Activated T-cell treated with anti-CD3 and anti-CD28 coated beads, Interleukin-2, amount 50 U/mL, for 24 hours (primary cell): ENCODE data around the gene AGMAT.
A peak's percentile ranks its signal among the peaks of the same experiment; 100 is the strongest.

ENCODE experiments used
- DNase-seq: peaks from one replicate; pipeline ENCODE4 v3.0.0-alpha.2; 2020
- H3K27ac Mint-ChIP-seq: 2 replicates; pipeline ENCODE4 v1.8.0; 2020; ENCODE audit warnings: mild to moderate bottlenecking, mixed read lengths
- H3K27me3 Mint-ChIP-seq: 2 replicates; pipeline ENCODE4 v1.8.0; 2020; ENCODE audit warnings: mixed read lengths
- H3K36me3 Mint-ChIP-seq: 2 replicates; pipeline ENCODE4 v1.8.0; 2020; ENCODE audit warnings: low read depth, mixed read lengths
- H3K4me1 Mint-ChIP-seq: 2 replicates; pipeline ENCODE4 v1.8.0; 2020; ENCODE audit warnings: low read depth, mixed read lengths
- H3K4me3 Mint-ChIP-seq: 2 replicates; pipeline ENCODE4 v1.8.0; 2020; ENCODE audit warnings: mild to moderate bottlenecking, moderate library complexity, mixed read lengths
- H3K9me3 Mint-ChIP-seq: 2 replicates; pipeline ENCODE4 v1.8.0; 2020; ENCODE audit warnings: mixed read lengths

The AGMAT gene, protein sequence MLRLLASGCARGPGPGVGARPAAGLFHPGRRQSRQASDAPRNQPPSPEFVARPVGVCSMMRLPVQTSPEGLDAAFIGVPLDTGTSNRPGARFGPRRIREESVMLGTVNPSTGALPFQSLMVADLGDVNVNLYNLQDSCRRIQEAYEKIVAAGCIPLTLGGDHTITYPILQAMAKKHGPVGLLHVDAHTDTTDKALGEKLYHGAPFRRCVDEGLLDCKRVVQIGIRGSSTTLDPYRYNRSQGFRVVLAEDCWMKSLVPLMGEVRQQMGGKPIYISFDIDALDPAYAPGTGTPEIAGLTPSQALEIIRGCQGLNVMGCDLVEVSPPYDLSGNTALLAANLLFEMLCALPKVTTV

DNA sequence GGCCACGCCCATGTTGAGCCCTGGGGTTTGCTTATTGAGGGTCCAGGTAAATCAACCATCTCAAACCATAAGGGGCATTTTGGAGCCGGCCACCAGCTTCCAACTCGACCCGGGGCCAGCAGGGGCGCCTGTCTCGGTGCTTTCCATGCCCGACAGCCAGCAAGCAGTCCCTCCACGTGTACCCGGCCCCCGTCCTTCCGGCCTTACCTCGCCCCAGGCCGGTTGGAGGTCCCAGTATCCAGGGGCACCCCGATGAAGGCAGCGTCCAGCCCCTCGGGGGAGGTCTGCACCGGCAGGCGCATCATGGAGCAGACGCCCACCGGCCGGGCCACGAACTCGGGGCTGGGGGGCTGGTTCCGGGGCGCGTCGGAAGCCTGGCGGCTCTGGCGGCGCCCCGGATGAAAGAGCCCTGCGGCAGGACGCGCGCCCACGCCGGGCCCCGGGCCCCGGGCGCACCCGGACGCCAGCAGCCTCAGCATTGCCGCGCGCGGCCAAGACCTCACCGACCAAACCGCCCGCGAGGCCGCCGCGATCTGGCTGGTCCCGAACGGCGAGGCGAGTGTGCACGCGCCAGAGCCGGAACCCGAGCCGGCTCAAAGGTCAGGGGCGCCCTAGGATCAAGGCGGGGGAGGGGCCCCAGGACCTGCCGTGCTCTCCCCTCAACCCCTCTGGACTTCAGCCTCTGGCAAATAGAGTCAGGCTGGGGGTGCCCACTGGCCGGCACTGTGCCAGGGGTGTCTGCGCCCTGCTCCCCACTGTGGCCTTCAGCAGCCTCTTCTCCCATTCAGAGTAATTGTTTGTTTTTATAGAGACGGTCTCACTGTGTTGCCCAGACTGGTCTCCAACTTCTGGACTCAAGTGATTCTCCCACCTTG, at the start of gene AGMAT:
TSS of gene AGMAT (minus strand) at position 563 of the 875 bp plus-strand sequence. CDS start at position 479, 84 bp downstream.
- H3K9me3 Mint-ChIP-seq, result peaks cover 4% of the 10 kb centered on the region
- H3K4me3 Mint-ChIP-seq, result peak within 1 kb of the TSS; percentile 84
- no peaks in the 10 kb centered on the region for H3K27me3 Mint-ChIP-seq
- peaks cover 29% of the 10 kb centered on the region for H3K4me1 Mint-ChIP-seq
- DNase-seq, result peak; percentile 87
- H3K36me3 Mint-ChIP-seq, result peaks cover 54% of the 10 kb centered on the region
- H3K27ac Mint-ChIP-seq, result peak within 1 kb of the TSS; percentile 90

DNA sequence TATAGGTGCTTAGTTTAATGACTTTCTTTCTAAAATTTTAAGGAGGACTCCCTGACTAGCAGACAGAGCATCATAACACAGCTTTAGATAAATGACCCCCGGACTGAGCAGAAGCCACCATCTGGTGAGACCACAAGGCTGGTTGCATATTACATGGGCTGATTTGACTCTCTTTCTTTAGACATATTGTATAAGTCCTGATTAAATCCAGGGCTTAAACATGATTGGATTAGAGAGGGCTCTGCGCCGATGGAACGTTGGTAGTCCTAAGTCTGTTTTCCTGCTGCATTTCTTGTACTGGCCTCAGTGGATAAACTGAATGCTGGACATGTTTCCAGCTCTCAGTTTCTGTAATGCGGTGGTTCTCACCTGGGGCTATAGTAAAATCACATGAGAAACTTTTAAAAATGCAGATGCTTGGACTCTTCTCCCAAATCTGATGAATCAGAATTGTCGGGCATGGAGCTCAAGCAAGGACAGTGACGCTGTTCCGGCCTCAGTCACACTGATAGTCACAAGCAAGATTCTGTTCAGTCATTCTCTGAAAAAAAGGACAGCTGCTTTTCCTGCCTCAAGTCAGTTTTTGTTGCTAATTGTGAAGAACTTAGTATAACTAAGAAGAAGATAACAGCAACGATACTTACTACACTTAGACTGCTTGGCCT, 49.0 kb upstream of the AGMAT start:
- Mint-ChIP-seq H3K36me3 (peaks cover 95% of the 10 kb centered on the region), H3K27ac (no peak overlapping the region), H3K27me3 (no peaks in the 10 kb centered on the region), H3K4me1 (peaks cover 9% of the 10 kb centered on the region), H3K9me3 (no peaks in the 10 kb centered on the region), H3K4me3 (no peak overlapping the region)
- no peak for DNase-seq

DNA sequence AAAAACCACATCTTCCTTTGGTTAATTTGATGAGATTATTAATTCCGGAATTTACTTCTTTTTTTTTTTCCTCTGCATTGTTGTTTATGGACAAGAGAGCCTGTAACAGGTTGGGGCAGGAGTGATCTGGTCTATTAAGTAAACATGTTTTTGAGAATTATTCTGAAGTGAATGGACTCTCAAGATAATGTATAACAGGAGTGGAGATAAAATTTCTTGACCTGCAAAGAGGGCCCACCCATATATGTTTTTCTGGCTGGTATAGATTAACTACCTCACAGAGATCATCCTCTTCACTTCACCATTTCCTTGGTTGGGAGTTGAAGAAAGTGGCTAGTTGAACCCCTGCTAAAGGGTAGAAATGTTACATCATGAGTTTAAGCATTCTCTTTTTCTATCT, 43.2 kb upstream of the AGMAT start:
- peaks cover 84% of the 10 kb centered on the region for H3K36me3 Mint-ChIP-seq
- H3K4me1 Mint-ChIP-seq, result peaks cover 51% of the 10 kb centered on the region
- no peak for DNase-seq
- H3K4me3 Mint-ChIP-seq, result no peak overlapping the region
- H3K9me3 Mint-ChIP-seq, result no peaks in the 10 kb centered on the region
- H3K27me3 Mint-ChIP-seq, result no peaks in the 10 kb centered on the region
- H3K27ac Mint-ChIP-seq, result peak overlapping the region; percentile 80

DNA sequence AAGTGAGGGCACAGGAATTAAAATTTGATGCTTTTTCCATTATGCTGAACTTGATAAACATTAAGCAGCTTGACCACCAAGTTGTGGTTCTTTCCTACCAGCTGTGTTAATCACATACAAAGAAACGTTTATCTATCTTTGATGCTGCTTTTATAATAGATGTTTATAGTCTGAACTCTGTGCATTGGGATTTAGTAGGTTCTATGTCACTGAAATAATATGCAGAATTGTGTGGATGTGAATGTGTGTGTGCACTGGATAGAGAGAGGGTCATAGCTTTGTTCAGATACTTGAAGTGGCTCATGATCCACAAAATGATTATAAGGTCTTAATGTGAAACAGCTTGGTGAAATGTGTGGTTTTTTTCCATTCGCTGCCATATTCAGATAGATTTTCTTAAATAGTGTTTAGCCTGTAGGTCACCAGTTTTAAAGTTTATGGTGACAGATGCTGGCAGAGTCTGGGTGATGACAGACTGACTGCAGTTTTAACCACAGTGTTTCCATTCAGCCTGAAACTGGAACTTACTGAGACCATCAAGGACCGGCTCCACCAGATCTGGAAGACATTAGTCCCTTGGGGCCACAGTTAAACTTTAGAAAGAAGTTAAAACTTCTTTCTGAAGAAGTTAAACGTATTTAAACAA, 42.6 kb upstream of the AGMAT start:
- H3K9me3 Mint-ChIP-seq, result no peaks in the 10 kb centered on the region
- peak overlapping the region; percentile 80 for H3K27ac Mint-ChIP-seq
- H3K36me3 Mint-ChIP-seq, result peaks cover 85% of the 10 kb centered on the region
- H3K4me1 Mint-ChIP-seq, result peaks cover 57% of the 10 kb centered on the region
- no peaks in the 10 kb centered on the region for H3K27me3 Mint-ChIP-seq
- DNase-seq, result no peak
- no peak overlapping the region for H3K4me3 Mint-ChIP-seq

DNA sequence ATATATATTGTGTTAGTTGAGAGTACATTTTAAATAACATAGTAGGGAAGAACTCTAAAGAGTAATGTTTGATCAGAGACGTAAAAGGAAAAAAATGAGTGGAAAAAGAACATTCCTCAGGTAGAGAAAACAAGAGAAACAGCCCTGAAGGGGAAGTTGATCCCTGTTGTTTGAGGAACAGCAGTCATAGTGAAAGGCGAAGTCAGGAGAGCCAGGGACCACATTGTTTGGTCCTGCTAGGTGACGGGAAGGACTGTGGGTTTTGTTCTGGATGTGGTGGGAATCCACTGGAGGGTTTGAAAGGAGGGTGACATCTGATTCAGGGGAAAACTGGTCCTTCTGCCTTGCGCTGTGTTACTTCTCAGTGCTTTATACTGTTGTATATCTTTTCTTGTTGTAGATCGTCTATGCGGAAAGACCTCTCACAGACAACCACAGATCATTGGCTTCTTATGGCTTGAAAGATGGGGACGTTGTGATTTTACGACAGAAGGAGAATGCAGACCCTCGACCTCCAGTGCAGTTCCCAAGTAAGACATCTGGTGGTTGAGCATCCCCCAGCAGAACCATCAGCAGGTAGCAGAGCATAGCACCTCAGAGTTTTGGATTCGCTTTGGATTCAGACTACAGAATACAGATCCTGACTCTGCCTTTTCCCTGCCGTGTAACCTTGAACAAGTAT, 41.6 kb upstream of the AGMAT start:
- peaks cover 66% of the 10 kb centered on the region for H3K4me1 Mint-ChIP-seq
- H3K27me3 Mint-ChIP-seq, result no peaks in the 10 kb centered on the region
- H3K27ac Mint-ChIP-seq, result peak overlapping the region; percentile 76
- no peaks in the 10 kb centered on the region for H3K9me3 Mint-ChIP-seq
- no peak for DNase-seq
- peaks cover 84% of the 10 kb centered on the region for H3K36me3 Mint-ChIP-seq
- no peak overlapping the region for H3K4me3 Mint-ChIP-seq

DNA sequence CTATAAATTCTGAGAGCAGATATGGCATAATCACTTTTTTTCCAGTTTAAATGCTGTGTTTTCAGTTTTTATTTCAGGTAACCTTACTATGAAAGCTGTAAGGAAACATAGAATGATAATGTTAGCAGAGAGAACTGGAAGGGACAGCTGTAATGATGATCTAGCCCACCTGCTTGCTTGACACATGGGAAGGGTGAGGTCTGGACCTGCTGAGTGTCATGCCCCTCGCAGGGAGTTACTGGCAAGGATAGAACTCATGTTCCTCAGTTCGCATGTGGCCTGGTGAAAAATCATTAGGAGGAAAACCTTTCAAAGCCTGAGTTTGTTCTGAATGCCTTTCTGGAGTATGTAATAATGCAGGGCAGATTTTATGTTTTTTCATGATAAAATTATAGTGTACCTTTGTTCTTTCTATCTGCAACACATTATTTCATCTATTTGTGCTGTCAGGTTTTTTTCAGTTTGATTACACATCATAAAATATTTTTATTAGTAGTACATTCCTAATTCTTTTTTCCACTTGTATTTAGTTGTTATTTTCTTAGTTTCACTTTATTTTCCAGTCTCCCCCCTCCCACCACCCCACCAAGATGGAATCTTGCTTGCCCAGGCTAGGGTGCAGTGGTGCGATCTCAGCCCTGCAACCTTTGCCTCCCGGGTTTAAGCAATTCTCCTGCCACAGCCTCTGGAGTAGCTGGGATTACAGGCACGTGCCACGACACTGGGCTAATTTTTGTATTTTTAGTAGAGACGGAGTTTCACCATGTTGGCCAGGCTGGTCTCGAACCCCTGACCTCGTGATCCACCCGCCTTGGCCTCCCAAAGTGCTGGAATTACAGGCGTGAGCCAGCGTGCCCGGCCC, 40.4 kb upstream of the AGMAT start:
- DNase-seq, result no peak
- peaks cover 71% of the 10 kb centered on the region for H3K4me1 Mint-ChIP-seq
- H3K36me3 Mint-ChIP-seq, result peaks cover 83% of the 10 kb centered on the region
- H3K4me3 Mint-ChIP-seq, result no peak overlapping the region
- no peaks in the 10 kb centered on the region for H3K9me3 Mint-ChIP-seq
- peak overlapping the region; percentile 78 for H3K27ac Mint-ChIP-seq
- no peaks in the 10 kb centered on the region for H3K27me3 Mint-ChIP-seq

DNA sequence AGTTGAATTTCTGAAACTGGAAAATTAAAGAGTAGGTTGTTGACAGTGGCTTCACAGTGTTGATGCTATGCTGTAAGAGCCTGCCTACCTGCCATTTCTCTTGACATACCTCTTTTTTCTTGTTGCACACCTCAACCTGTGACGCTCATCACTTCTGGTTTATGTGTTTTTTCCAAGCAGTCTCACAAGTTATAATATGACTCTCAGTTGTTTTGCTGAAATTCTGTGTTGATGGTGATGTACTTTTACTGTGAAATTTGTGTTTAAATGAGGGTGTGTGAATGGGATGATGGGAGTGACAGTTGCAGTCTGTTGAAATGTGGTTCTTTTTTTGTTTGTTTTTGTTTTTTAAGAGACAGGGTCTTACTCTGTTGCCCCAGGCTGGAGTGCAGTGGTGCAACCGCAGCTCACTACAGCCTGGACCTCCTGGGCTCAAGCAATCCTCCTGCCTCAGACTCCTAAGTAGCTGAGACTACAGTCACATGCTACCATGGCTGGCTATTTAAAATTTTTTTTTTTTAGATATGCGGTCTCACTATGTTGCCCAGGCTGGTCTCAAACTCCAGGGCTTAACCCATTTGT, 39.4 kb upstream of the AGMAT start:
- Mint-ChIP-seq H3K9me3 (no peaks in the 10 kb centered on the region), H3K36me3 (peaks cover 82% of the 10 kb centered on the region), H3K4me1 (peaks cover 77% of the 10 kb centered on the region), H3K27me3 (no peaks in the 10 kb centered on the region), H3K27ac (peak overlapping the region; percentile 53), H3K4me3 (no peak overlapping the region)
- no peak for DNase-seq

DNA sequence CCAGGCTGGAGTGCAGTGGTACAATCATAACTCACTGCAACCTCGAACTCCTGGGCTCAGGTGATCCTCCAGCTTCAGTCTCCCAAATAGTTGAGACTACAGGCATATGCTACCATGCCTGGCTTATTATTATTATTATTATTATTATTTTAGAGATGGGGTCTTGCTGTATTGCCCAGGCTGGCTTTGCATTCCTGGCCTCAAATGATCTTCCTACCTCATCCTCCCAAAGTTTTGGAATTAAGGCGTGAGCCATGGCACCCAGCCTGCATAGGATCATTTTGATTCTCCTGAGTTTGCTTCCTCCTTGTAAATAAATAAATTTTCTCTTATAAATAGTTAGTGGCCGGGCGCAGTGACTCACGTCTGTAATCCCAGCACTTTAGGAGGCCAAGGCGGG, 38.6 kb upstream of the AGMAT start:
- DNase-seq, result no peak
- Mint-ChIP-seq H3K27me3 (no peaks in the 10 kb centered on the region), H3K4me3 (no peak overlapping the region), H3K36me3 (peaks cover 82% of the 10 kb centered on the region), H3K4me1 (peaks cover 80% of the 10 kb centered on the region), H3K9me3 (no peaks in the 10 kb centered on the region), H3K27ac (no peak overlapping the region)

DNA sequence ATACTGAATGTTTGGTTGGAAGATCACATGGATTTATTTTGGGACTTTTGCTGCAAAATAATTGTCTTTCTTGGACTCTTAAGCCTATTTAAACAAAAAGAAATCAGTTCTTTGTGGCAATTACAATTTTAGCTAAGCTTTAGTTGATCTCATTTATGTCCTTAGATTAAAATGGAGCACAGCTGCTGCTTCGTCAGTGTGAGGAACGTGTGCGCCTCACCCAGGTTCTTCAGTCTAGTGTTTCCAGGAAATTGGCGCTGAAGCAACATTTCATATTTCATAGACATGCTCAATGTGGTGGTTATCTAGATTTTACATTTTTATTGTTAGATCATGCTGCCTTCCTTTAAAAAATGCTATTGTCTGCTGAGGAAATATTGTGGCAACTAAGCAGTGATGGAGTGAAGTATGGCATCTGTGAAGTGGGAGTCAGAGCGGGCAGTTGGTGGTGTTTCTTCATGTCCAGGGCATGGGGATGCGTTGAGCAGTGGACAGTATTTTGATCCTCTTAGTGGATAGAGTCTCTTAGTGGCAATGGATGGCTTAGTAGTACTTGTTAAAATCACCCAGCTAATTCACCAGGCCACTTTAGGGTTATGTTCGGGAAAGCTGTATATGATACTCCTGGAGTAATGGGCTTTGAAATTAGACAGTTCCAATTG, 38.0 kb upstream of the AGMAT start:
- Mint-ChIP-seq H3K36me3 (peaks cover 82% of the 10 kb centered on the region), H3K27ac (peak overlapping the region; percentile 18), H3K9me3 (no peaks in the 10 kb centered on the region), H3K4me3 (no peak overlapping the region), H3K4me1 (peaks cover 78% of the 10 kb centered on the region), H3K27me3 (no peaks in the 10 kb centered on the region)
- DNase-seq, result no peak

DNA sequence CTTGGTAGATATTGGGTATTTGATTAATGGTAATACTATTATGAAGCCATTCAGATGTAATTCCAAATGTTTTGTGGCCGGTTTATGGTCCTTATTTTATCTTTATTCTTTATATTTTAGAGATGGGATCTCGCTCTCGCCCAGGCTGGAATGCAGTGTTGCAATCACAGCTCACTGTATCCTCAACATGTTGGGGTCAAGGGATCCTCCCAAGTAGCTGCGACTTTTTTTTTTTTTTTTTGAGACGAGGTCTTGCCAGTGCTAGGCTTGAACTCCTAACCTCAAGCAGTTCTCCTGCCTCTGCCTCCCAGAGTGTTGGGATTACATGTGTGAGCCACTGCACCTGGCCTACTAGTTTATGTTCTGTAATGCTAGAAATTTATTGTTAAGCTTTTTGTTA, 37.1 kb upstream of the AGMAT start:
- Mint-ChIP-seq H3K4me3 (no peak overlapping the region), H3K27ac (peak overlapping the region; percentile 72), H3K9me3 (no peaks in the 10 kb centered on the region), H3K4me1 (peaks cover 70% of the 10 kb centered on the region), H3K36me3 (peaks cover 75% of the 10 kb centered on the region), H3K27me3 (no peaks in the 10 kb centered on the region)
- no peak for DNase-seq

DNA sequence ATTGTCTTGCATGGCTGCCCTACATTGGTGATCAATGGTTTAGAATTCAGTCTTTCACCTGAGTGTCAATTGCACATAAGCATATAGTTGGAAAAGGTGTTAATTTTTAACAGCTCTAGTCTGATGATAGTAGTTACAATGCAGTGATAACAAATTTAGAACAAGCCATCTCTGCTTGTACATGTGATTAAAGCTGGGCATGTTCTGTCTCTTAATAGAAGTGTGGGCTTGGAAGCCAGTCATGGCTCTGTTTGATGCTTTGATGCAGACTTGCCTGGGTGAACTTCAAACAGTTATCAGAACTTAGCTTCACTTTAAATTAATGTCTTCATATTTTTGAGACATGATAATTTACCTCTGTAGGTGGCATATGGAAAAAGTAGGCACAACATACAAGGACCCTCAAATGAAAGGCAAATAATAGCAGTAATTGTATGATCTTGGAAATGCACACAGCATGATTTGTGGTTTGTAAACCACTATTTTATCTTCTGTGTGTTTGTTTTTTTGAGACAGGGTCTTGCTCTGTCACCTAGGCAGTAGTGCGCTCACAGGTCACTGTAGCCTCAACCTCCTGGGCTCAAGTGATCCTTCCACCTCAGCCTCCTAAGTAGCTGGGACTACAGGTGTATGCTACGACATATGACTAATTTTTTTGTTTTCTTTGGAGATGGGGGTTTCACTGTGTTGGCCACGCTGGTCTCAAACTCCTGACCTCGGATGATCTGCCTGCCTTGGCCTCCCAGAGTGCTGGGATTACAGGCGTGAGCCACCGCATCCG, 36.2 kb upstream of the AGMAT start:
- no peak overlapping the region for H3K27ac Mint-ChIP-seq
- no peaks in the 10 kb centered on the region for H3K9me3 Mint-ChIP-seq
- no peak for DNase-seq
- peaks cover 66% of the 10 kb centered on the region for H3K36me3 Mint-ChIP-seq
- no peaks in the 10 kb centered on the region for H3K27me3 Mint-ChIP-seq
- peak overlapping the region; percentile 41 for H3K4me3 Mint-ChIP-seq
- peaks cover 70% of the 10 kb centered on the region for H3K4me1 Mint-ChIP-seq

DNA sequence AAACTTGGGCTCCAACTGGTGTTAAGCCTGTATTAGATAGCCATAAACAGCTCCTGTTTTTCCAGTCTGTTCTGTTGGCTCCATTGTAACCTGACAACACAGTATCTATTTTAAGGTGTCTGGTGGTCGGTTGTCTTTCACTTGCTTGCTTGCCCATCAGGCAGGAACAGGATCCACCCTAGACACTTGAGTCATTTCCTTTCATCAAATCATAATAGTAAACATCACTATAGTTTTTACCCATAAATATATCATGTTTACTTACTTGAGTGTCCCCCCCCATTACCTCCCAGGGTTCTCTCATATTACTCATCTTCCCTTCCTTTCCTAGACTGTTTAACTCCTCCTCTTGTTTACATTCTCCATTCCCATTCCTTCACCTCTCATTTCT, 35.3 kb upstream of the AGMAT start:
- H3K36me3 Mint-ChIP-seq, result peaks cover 57% of the 10 kb centered on the region
- H3K4me1 Mint-ChIP-seq, result peaks cover 64% of the 10 kb centered on the region

More for the DNA sequence above, 35.3 kb upstream of the AGMAT start:
- Mint-ChIP-seq H3K4me3 (peak overlapping the region; percentile 62), H3K9me3 (no peaks in the 10 kb centered on the region), H3K27ac (peak overlapping the region; percentile 30), H3K27me3 (no peaks in the 10 kb centered on the region)
- DNase-seq, result no peak
